A172 (cell line): ENCODE results near the gene PFKM. TPM values are rescaled to one million over a fixed set of nuclear protein-coding genes. Genes with fewer than 3 reads are reported as not detected.

ENCODE experiments used
- DNase-seq: peaks from one replicate; pipeline ENCODE4 v3.0.0-alpha.2; 2015; ENCODE audit warnings: low spot score
- total RNA-seq: library from RNA; depleted of rRNA; stranded (reverse); fragments of >200 nt; shearing (Covaris generic); gene quantifications from 2 replicates; pipeline ENCODE4 v1.2.3, GENCODE V29; 2014; rRNA removed

The PFKM gene
- 71.9 and 73.6 TPM in 2 replicates for total RNA-seq

- peak; percentile 96 for DNase-seq
Observed at GRCh38 chr12:48119078-48119833, at the start of gene PFKM. TSS of gene PFKM (plus strand) at chr12:48119364. CDS start at chr12:48122775, 3,411 bp downstream.

- DNase-seq, result no peak
Observed at GRCh38 chr12:48070033-48070432, 49.1 kb upstream of the PFKM start.

GRCh38 chr12:48070731-48071130 lies 48.4 kb upstream of the PFKM start:
- no peak for DNase-seq

- no peak for DNase-seq
Observed at GRCh38 chr12:48071808-48072207, 47.4 kb upstream of the PFKM start.

GRCh38 chr12:48072266-48072665 lies 46.9 kb upstream of the PFKM start:
- no peak for DNase-seq

- no peak for DNase-seq
Observed at GRCh38 chr12:48074266-48074665, 44.9 kb upstream of the PFKM start.

GRCh38 chr12:48075832-48076231 lies 43.3 kb upstream of the PFKM start:
- no peak for DNase-seq

- no peak for DNase-seq
Observed at GRCh38 chr12:48077111-48077510, 42.1 kb upstream of the PFKM start.

- DNase-seq, result no peak
Observed at GRCh38 chr12:48078901-48079300, 40.3 kb upstream of the PFKM start.

GRCh38 chr12:48080285-48080684 lies 38.9 kb upstream of the PFKM start:
- DNase-seq, result no peak

- DNase-seq, result no peak
Observed at GRCh38 chr12:48080821-48081220, 38.3 kb upstream of the PFKM start.

GRCh38 chr12:48084066-48084465 lies 35.1 kb upstream of the PFKM start:
- no peak for DNase-seq

GRCh38 chr12:48084841-48085460 lies 34.2 kb upstream of the PFKM start:
- no peak for DNase-seq

GRCh38 chr12:48086327-48086726 lies 32.8 kb upstream of the PFKM start:
- DNase-seq, result no peak

GRCh38 chr12:48092611-48093010 lies 26.6 kb upstream of the PFKM start:
- DNase-seq, result no peak

GRCh38 chr12:48104531-48104930 lies 14.6 kb upstream of the PFKM start:
- DNase-seq, result no peak

- DNase-seq, result peak; percentile 3
Observed at GRCh38 chr12:48105321-48105866, 13.8 kb upstream of the PFKM start.

- peak; percentile 73 for DNase-seq
Observed at GRCh38 chr12:48105867-48106680, 13.1 kb upstream of the PFKM start, which contains the start of gene SENP1. TSS of gene SENP1 (minus strand) at chr12:48106079. CDS start at chr12:48101472, 4,607 bp downstream.

- DNase-seq, result no peak
Observed at GRCh38 chr12:48106681-48107613, 12.2 kb upstream of the PFKM start.

- DNase-seq, result no peak
Observed at GRCh38 chr12:48109424-48109823, 9.7 kb upstream of the PFKM start.
